HCT116 (cell line): ENCODE results near the gene SLC24A3. TPM values are rescaled to one million over a fixed set of nuclear protein-coding genes. Genes with fewer than 3 reads are reported as not detected.

Experiments used
- ATAC-seq: fragments of 200-7000 bp; cut with Tn5 transposase; 2 replicates; pipeline ENCODE4 v1.9.1; 2020; ENCODE audit warnings: mild to moderate bottlenecking, moderate library complexity
- BruUV-seq: library from RNA; stranded (reverse); fragments of 400-500 nt; replicated peaks from 2 replicates; lab custom pipeline; 2021; lab: Mats Ljungman, UMichigan
- CTCF ChIA-PET: fragments of 300-600 bp; sonication (Branson Sonifier 250); formaldehyde crosslinking; loops from one replicate; lab custom pipeline; 2021; ENCODE audit warnings: antibody characterized with exemption; lab: Charles Lee
- POLR2A ChIA-PET: fragments of 300-600, 350-600 bp; sonication (Branson Sonifier 250); formaldehyde crosslinking; loops from one replicate; lab custom pipeline; 2021; ENCODE audit warnings: antibody characterized with exemption; lab: Charles Lee
- RAD21 ChIA-PET, 2 experiments: fragments of 300-600 bp; sonication (Branson Sonifier 250); formaldehyde crosslinking; loops; one replicate each; lab custom pipeline; 2023; ENCODE audit warnings: low total read pairs in 2 of 2; ENCODE audit not compliant: uncharacterized antibody in 2 of 2, unreplicated experiment in 2 of 2, low non-redundant PET in 1 of 2; lab: Charles Lee
- DNase-seq: peaks from one replicate; pipeline ENCODE4 v3.0.0-alpha.2; 2010; ENCODE audit warnings: low read depth, low spot score
- H2AFZ ChIP-seq: fragments of 200-600 bp; shearing (Covaris generic), sonication (generic); 2 replicates; pipeline ENCODE4 v1.6.1; 2017; ENCODE audit warnings: low read depth, mixed run types, mixed read lengths, antibody characterized with exemption, low read length; ENCODE audit not compliant: poor library complexity, severe bottlenecking
- H3K27ac ChIP-seq: 2 replicates; pipeline ENCODE4 v1.5.1; 2012; ENCODE audit warnings: low read depth, low read length
- H3K27me3 ChIP-seq: fragments of 200-600 bp; sonication (generic); 2 replicates; pipeline ENCODE4 v1.6.1; 2016; ENCODE audit warnings: mixed run types, low read length, mixed read lengths; ENCODE audit not compliant: insufficient read depth
- H3K36me3 ChIP-seq, 2 experiments: fragments of 200-500 bp in 1 of 2; fragments of 200-600 bp in 1 of 2; sonication (Bioruptor generic) in 1 of 2; sonication (generic) in 1 of 2; 2 replicates each; pipeline versions ENCODE4 v1.5.1 to v1.6.1; 2014 to 2016; ENCODE audit warnings: low read length in 2 of 2, inconsistent platforms in 1 of 2, mixed read lengths in 1 of 2, mixed run types in 1 of 2; ENCODE audit not compliant: insufficient read depth in 2 of 2, control insufficient read depth in 1 of 2
- H3K4me1 ChIP-seq, 2 experiments: fragments of 200-600 bp in 1 of 2; sonication (generic) in 1 of 2; 2 replicates each; pipeline versions ENCODE4 v1.5.1 to v1.6.1; 2012 to 2017; ENCODE audit warnings: low read length in 2 of 2, inconsistent platforms in 1 of 2, mild to moderate bottlenecking in 1 of 2, mixed read lengths in 1 of 2, mixed run types in 1 of 2, moderate library complexity in 1 of 2; ENCODE audit not compliant: insufficient read depth in 2 of 2, control insufficient read depth in 1 of 2
- H3K4me2 ChIP-seq: fragments of 200-600 bp; sonication (generic); 2 replicates; pipeline ENCODE4 v1.6.1; 2017; ENCODE audit warnings: mixed run types, low read length, mixed read lengths
- H3K4me3 ChIP-seq, 2 experiments: fragments of 200-600 bp in 1 of 2; sonication (generic) in 1 of 2; replicated peaks in 1 of 2; 2 replicates each; pipeline ENCODE4 v1.5.1; 2011 to 2016; ENCODE audit warnings: low read length in 2 of 2, control low read depth in 1 of 2, low read depth in 1 of 2, mild to moderate bottlenecking in 1 of 2, mixed read lengths in 1 of 2, mixed run types in 1 of 2
- H3K79me2 ChIP-seq: fragments of 200-600 bp; sonication (generic); 2 replicates; pipeline ENCODE4 v1.6.1; 2017; ENCODE audit warnings: mild to moderate bottlenecking, mixed run types, low read length, moderate library complexity, mixed read lengths; ENCODE audit not compliant: insufficient read depth
- H3K9ac ChIP-seq: fragments of 200-600 bp; sonication (generic); 2 replicates; pipeline ENCODE4 v1.6.1; 2016; ENCODE audit warnings: low read length, mixed read lengths
- H3K9me2 ChIP-seq: fragments of 200-600 bp; sonication (generic), shearing (Covaris generic); 2 replicates; pipeline ENCODE4 v1.6.1; 2017; ENCODE audit warnings: mixed run types, mild to moderate bottlenecking, moderate library complexity; ENCODE audit not compliant: insufficient read depth
- H3K9me3 ChIP-seq, 2 experiments: fragments of 200-500 bp in 1 of 2; fragments of 200-600 bp in 1 of 2; sonication (Bioruptor generic) in 1 of 2; sonication (generic) in 1 of 2; 2 replicates each; pipeline ENCODE4 v1.6.1; 2014 to 2017; ENCODE audit warnings: low read length in 2 of 2, mixed read lengths in 2 of 2, inconsistent platforms in 1 of 2, low read depth in 1 of 2, mild to moderate bottlenecking in 1 of 2, mixed run types in 1 of 2, moderate library complexity in 1 of 2; ENCODE audit not compliant: control insufficient read depth in 1 of 2, insufficient read depth in 1 of 2
- H4K20me1 ChIP-seq: fragments of 200-600 bp; sonication (generic), shearing (Covaris generic); 2 replicates; pipeline ENCODE4 v1.6.1; 2017; ENCODE audit warnings: mixed run types, mild to moderate bottlenecking, moderate library complexity; ENCODE audit not compliant: insufficient read depth
- CBX3 ChIP-seq: IDR thresholded peaks from 2 replicates; pipeline ENCODE4 v1.6.1; 2012; ENCODE audit warnings: low read depth
- EZH2 ChIP-seq: fragments of 200-600 bp; sonication (generic); IDR thresholded peaks from 2 replicates; pipeline ENCODE4 v1.6.1; 2017; ENCODE audit warnings: antibody characterized with exemption, mixed run types
- EZH2phosphoT487 ChIP-seq: fragments of 200-600 bp; IDR thresholded peaks from 2 replicates; pipeline ENCODE4 v1.6.1; 2018; ENCODE audit warnings: antibody characterized with exemption, borderline replicate concordance
- JUND ChIP-seq: IDR thresholded peaks from 2 replicates; pipeline ENCODE4 v1.6.1; 2012
- POLR2AphosphoS5 ChIP-seq: IDR thresholded peaks from 2 replicates; pipeline ENCODE4 v1.6.1; 2011; ENCODE audit warnings: mild to moderate bottlenecking, low read depth, low read length, moderate library complexity
- RAD21 ChIP-seq: IDR thresholded peaks from 2 replicates; pipeline ENCODE4 v1.6.1; 2012; ENCODE audit warnings: low read depth, mild to moderate bottlenecking
- SRF ChIP-seq: IDR thresholded peaks from 2 replicates; pipeline ENCODE4 v1.6.1; 2012; ENCODE audit warnings: low read depth
- YY1 ChIP-seq: IDR thresholded peaks from 2 replicates; pipeline ENCODE4 v1.6.1; 2011; ENCODE audit warnings: low read length, low read depth, moderate library complexity, mild to moderate bottlenecking; ENCODE audit not compliant: insufficient replicate concordance; ENCODE audit errors: extremely low read depth
- ZNF274 ChIP-seq: fragments of 200-500 bp; sonication (Bioruptor generic); IDR thresholded peaks from 2 replicates; pipeline ENCODE4 v1.6.1; 2014; ENCODE audit warnings: mild to moderate bottlenecking, low read depth, low read length, inconsistent platforms
- intact Hi-C: fragments of 100-400 bp; cut with micrococcal nuclease; formaldehyde crosslinking; loops from 2 replicates; pipeline ENCODE4 v1.10.0; 2022
- total RNA-seq: library from RNA; stranded (reverse); gene quantifications from one replicate; pipeline ENCODE4 v1.2.1, GENCODE V29; 2021; ENCODE audit not compliant: unreplicated experiment
- TF ChIP-seq, protein P1 (sequence below): IDR thresholded peaks from 2 replicates; pipeline ENCODE4 v1.6.1; 2012
- TF ChIP-seq, protein P2 (sequence below): IDR thresholded peaks from 2 replicates; pipeline ENCODE4 v1.6.1; 2011; ENCODE audit warnings: mild to moderate bottlenecking, low read length, moderate library complexity; ENCODE audit not compliant: insufficient replicate concordance; ENCODE audit errors: extremely low read depth

SLC24A3 gene
- total RNA-seq, 1 experiment from 2014 or later: not detected

DNA sequence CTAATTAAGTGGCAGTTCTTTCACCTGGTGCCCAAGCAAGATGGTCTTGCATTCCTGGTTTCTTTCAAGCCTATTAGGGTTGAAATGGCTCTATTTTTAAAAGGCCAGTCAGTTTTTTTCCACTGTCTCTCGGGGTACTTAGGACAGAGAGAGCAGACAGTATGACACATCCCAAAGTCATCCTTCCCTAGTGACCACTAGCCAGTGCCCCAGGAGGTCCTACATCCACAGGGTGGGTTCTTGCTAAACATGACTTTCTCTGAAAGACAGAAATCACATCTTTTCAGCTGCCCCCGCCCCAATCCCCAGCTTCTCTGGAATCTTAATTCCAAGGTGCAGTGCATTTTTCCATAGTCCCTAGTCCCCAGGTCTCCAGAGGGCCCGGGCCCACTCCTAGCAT is 192.4 kb downstream of the SLC24A3 start:
- H3K9me3 ChIP-seq: 0 out of 4 replicates have a peak, but pooled peaks cover 0 to 3% of the 10 kb centered on the region in 2 experiments
- ChIA-PET POLR2A (no interaction called here), CTCF (no interaction called here), RAD21 (no interaction called here)
- TF ChIP-seq, protein P1, sequence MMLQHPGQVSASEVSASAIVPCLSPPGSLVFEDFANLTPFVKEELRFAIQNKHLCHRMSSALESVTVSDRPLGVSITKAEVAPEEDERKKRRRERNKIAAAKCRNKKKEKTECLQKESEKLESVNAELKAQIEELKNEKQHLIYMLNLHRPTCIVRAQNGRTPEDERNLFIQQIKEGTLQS: no peak
- TF ChIP-seq ZNF274 (no peak), EZH2phosphoT487 (no peak), EZH2 (no peak), POLR2AphosphoS5 (no peak), YY1 (no peak), JUND (no peak), CBX3 (no peak), SRF (no peak)
- H3K9ac ChIP-seq: no peak overlapping the region
- BruUV-seq: no TSS peak
- no peak overlapping the region for H3K27ac ChIP-seq
- no peak overlapping the region for H3K4me2 ChIP-seq
- DNase-seq (no peak), ATAC-seq (no peak)
- H3K4me1 ChIP-seq: no peaks in the 10 kb centered on the region
- no peaks in the 10 kb centered on the region for H3K36me3 ChIP-seq
- H3K27me3 ChIP-seq: no peaks in the 10 kb centered on the region
- no peak overlapping the region for H3K4me3 ChIP-seq
- no peaks in the 10 kb centered on the region for H4K20me1 ChIP-seq
- intact Hi-C loops: no loop called here
- H3K79me2 ChIP-seq: no peaks in the 10 kb centered on the region
- H3K9me2 ChIP-seq: no peaks in the 10 kb centered on the region
- no peak overlapping the region for H2AFZ ChIP-seq

DNA sequence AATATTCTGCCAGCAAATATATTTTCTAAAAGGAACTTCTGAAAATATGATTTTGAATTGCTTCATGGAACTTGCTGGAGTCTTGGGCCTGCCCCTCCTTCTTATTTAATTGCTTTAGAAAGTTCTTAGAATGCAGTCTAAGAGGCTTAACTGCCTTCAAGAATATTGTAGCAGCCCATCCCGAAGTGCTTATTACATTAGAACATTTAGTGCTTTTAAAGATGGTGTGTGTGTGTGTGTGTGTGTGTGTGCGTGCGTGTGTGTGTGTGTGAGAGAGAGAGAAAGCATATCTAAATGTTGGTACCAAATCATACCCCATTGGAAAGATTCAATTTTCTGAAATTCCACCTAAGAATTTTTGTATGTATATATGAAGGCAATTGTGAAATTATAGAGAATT is 193.5 kb downstream of the SLC24A3 start:
- ATAC-seq (no peak), DNase-seq (no peak)
- Histone ChIP-seq H3K9me2 (no peaks in the 10 kb centered on the region), H3K9ac (no peak overlapping the region), H3K4me3 (no peak overlapping the region), H2AFZ (no peak overlapping the region), H3K4me1 (no peaks in the 10 kb centered on the region), H3K27ac (no peak overlapping the region), H3K4me2 (no peak overlapping the region), H3K36me3 (no peaks in the 10 kb centered on the region), H3K27me3 (no peaks in the 10 kb centered on the region), H3K79me2 (no peaks in the 10 kb centered on the region), H4K20me1 (no peaks in the 10 kb centered on the region), H3K9me3 (0 out of 4 replicates have a peak, but pooled peaks cover 0 to under 1% of the 10 kb centered on the region in 2 experiments)
- ChIA-PET RAD21 (no interaction called here), CTCF (no interaction called here), POLR2A (no interaction called here)
- intact Hi-C loops: no loop called here
- TF ChIP-seq, protein P2, sequence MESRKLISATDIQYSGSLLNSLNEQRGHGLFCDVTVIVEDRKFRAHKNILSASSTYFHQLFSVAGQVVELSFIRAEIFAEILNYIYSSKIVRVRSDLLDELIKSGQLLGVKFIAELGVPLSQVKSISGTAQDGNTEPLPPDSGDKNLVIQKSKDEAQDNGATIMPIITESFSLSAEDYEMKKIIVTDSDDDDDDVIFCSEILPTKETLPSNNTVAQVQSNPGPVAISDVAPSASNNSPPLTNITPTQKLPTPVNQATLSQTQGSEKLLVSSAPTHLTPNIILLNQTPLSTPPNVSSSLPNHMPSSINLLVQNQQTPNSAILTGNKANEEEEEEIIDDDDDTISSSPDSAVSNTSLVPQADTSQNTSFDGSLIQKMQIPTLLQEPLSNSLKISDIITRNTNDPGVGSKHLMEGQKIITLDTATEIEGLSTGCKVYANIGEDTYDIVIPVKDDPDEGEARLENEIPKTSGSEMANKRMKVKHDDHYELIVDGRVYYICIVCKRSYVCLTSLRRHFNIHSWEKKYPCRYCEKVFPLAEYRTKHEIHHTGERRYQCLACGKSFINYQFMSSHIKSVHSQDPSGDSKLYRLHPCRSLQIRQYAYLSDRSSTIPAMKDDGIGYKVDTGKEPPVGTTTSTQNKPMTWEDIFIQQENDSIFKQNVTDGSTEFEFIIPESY: no peak
- TF ChIP-seq SRF (no peak), RAD21 (no peak), EZH2phosphoT487 (no peak), CBX3 (no peak), JUND (no peak)
- BruUV-seq: no TSS peak
